ENCODE measurements around the gene SLC16A3. TPM values are rescaled to one million over a fixed set of nuclear protein-coding genes. Genes with fewer than 3 reads are reported as not detected.

Gene SLC16A3
- total and polyA plus RNA-seq, 2 donors (not counting 1 experiment from before 2014, with no cell fraction given), result 14.9 to 65.7 TPM

GRCh38 chr17:82242977-82243647, 14.3 kb downstream of the SLC16A3 start:
- 97% methylated on average over 28 of the region's 29 CpGs for WGBS (ENCODE audit: insufficient coverage)
- peaks cover 0 to 4% (median 0%) of the 10 kb centered on the region in 3 donors for H3K9me3 ChIP-seq (ENCODE audit: control extremely low read depth in 1 of 3, control insufficient read depth in 2 of 3, insufficient read depth in 1 of 3, low read length in 2 of 3)
- Mint-ChIP-seq H3K4me1 (peaks cover 50% of the 10 kb centered on the region), H3K27me3 (no peaks in the 10 kb centered on the region), H3K27ac (peak overlapping the region; percentile 15), H3K9me3 (ENCODE audit: insufficient read depth) (no peaks in the 10 kb centered on the region), H3K4me3 (no peak overlapping the region)
- no peak overlapping the region for H3K27ac ChIP-seq (ENCODE audit: low read length in 2 of 2)
- intact Hi-C loops (cut with micrococcal nuclease), result no loop called here
- ChIA-PET CTCF (interaction anchor here (1.2 to 4.1 kb wide), 7 partner anchors 12 to 110 kb away, joined by 3 to 24 read pairs (median 4); no protein-coding TSS in a partner anchor), POLR2A (interaction anchor here (1.3 kb wide), 1 partner anchor 59 kb away, joined by 4 read pairs; no protein-coding TSS in a partner anchor)
- H3K27me3 ChIP-seq (replicated peaks in 1 of 4; ENCODE audit: control extremely low read depth in 1 of 4, control insufficient read depth in 3 of 4, insufficient read depth in 4 of 4, low read length in 3 of 4), result no peaks in the 10 kb centered on the region
- H3K4me3 ChIP-seq (ENCODE audit: control extremely low read depth in 1 of 5, extremely low read depth in 1 of 5, insufficient read depth in 1 of 5, low read depth in 2 of 5, low read length in 4 of 5), result no peak overlapping the region
- TF ChIP-seq CTCF (IDR thresholded peaks at IDR 0.05) (no peak), EZH2 (IDR thresholded peaks at IDR 0.05; ENCODE audit: borderline replicate concordance, insufficient read depth, low read depth, low read length, poor library complexity, severe bottlenecking) (no peak)
- H3K36me3 ChIP-seq (replicated peaks in 1 of 2; ENCODE audit: control extremely low read depth in 1 of 2, control insufficient read depth in 1 of 2, extremely low read depth in 1 of 2, insufficient read depth in 2 of 2, low read length in 1 of 2), result peaks cover 0 to 64% of the 10 kb centered on the region in 2 experiments
- no peak overlapping the region for H3K9ac ChIP-seq (ENCODE audit: low read length)
- peaks cover 72% of the 10 kb centered on the region for H3K79me2 ChIP-seq (ENCODE audit: control insufficient read depth, insufficient read depth, low read length)
- no peak for DNase-seq
- peaks cover 98% of the 10 kb centered on the region for H4K20me1 ChIP-seq (ENCODE audit: control insufficient read depth, insufficient read depth, low read length, poor library complexity, severe bottlenecking)
- no peak overlapping the region for H3K4me2 ChIP-seq (replicated peaks; ENCODE audit: low read depth, low read length, poor library complexity, severe bottlenecking)
- H2AFZ ChIP-seq (ENCODE audit: insufficient read depth, low read depth, low read length, poor library complexity, severe bottlenecking), result no peak overlapping the region
- ATAC-seq (ENCODE audit: low read depth), result no peak
- peaks cover 12 to 36% of the 10 kb centered on the region in 2 donors for H3K4me1 ChIP-seq (ENCODE audit: control insufficient read depth in 2 of 2, insufficient read depth in 2 of 2, low read length in 2 of 2)

All from B cell (primary cell).